ENCODE data around the gene GTF2IRD1.
"Not testable (repeated sequence)": the region's sequence is repeated elsewhere in the genome, so short reads cannot be mapped to it uniquely, and the experiment has no call there.

GTF2IRD1 gene

GRCh38 chr7:74418538-74418937 is 35.2 kb upstream of the GTF2IRD1 start:
- DNase-seq (ENCODE audit: low read depth): no peak
- H3K4me3 ChIP-seq (ENCODE audit: low read length): no peak overlapping the region
- no peak for TF ChIP-seq CTCF (conservative IDR thresholded peaks at IDR 0.05; ENCODE audit: low read length)

GRCh38 chr7:74419232-74419631 is 34.5 kb upstream of the GTF2IRD1 start:
- not testable (repeated sequence) for H3K4me3 ChIP-seq (ENCODE audit: low read length); DNase-seq (ENCODE audit: low read depth)

GRCh38 chr7:74420006-74420405 is 33.7 kb upstream of the GTF2IRD1 start:
- no peak overlapping the region for H3K4me3 ChIP-seq (ENCODE audit: low read length)
- no peak for TF ChIP-seq CTCF (conservative IDR thresholded peaks at IDR 0.05; ENCODE audit: low read length)
- no peak for DNase-seq (ENCODE audit: low read depth)

GRCh38 chr7:74424291-74424880 is 29.3 kb upstream of the GTF2IRD1 start:
- DNase-seq (ENCODE audit: low read depth): no peak
- no peak overlapping the region for H3K4me3 ChIP-seq (ENCODE audit: low read length)
- no peak for TF ChIP-seq CTCF (conservative IDR thresholded peaks at IDR 0.05; ENCODE audit: low read length)

- no peak overlapping the region for H3K4me3 ChIP-seq (ENCODE audit: low read length)
- no peak for TF ChIP-seq CTCF (conservative IDR thresholded peaks at IDR 0.05; ENCODE audit: low read length)
- DNase-seq (ENCODE audit: low read depth): no peak
Measured at GRCh38 chr7:74428023-74428422, 25.7 kb upstream of the GTF2IRD1 start.

GRCh38 chr7:74429153-74429747 is 24.5 kb upstream of the GTF2IRD1 start:
- DNase-seq (ENCODE audit: low read depth): peak; percentile 76
- no peak for TF ChIP-seq CTCF (conservative IDR thresholded peaks at IDR 0.05; ENCODE audit: low read length)
- no peak overlapping the region for H3K4me3 ChIP-seq (ENCODE audit: low read length)

- DNase-seq (ENCODE audit: low read depth); H3K4me3 ChIP-seq (ENCODE audit: low read length): not testable (repeated sequence)
Measured at GRCh38 chr7:74430409-74430808, 23.3 kb upstream of the GTF2IRD1 start.

- no peak for DNase-seq (ENCODE audit: low read depth)
- no peak for TF ChIP-seq CTCF (conservative IDR thresholded peaks at IDR 0.05; ENCODE audit: low read length)
- no peak overlapping the region for H3K4me3 ChIP-seq (ENCODE audit: low read length)
Measured at GRCh38 chr7:74430961-74431466, 22.7 kb upstream of the GTF2IRD1 start.

GRCh38 chr7:74437291-74437571 is 16.5 kb upstream of the GTF2IRD1 start:
- not testable (repeated sequence) for H3K4me3 ChIP-seq (ENCODE audit: low read length); DNase-seq (ENCODE audit: low read depth)
